SK-N-SH (cell line): ENCODE results near the gene F2RL2. TPM values are rescaled to one million over a fixed set of nuclear protein-coding genes. Genes with fewer than 3 reads are reported as not detected.

Experiments used
- CTCF ChIA-PET: fragments of 300-600, 350-600 bp; formaldehyde crosslinking; extraction: SDS; loops from one replicate; lab custom pipeline; 2021; lab: Yijun Ruan, JAX
- POLR2A ChIA-PET: fragments of 350-600 bp; sonication (Branson Sonifier 250); formaldehyde crosslinking; extraction: SDS; loops from one replicate; lab custom pipeline; 2020; ENCODE audit warnings: antibody characterized with exemption, inconsistent platforms; lab: Yijun Ruan, JAX
- DNase-seq: peaks from one replicate; pipeline ENCODE4 v3.0.0; 2012
- H2AFZ ChIP-seq: fragments of 200-600 bp; sonication (generic); 2 replicates; pipeline ENCODE4 v1.8.1; 2016; ENCODE audit warnings: antibody characterized with exemption, mild to moderate bottlenecking, low read depth
- H3F3A ChIP-seq: fragments of 200-600 bp; sonication (generic); replicated peaks from 2 replicates; pipeline ENCODE3; 2016; ENCODE audit warnings: antibody characterized with exemption, mild to moderate bottlenecking; ENCODE audit not compliant: insufficient read depth
- H3K27ac ChIP-seq, 2 experiments: fragments of 200-500 bp in 1 of 2; fragments of 200-600 bp in 1 of 2; sonication (Bioruptor generic) in 1 of 2; sonication (generic), shearing (Covaris generic) in 1 of 2; 2 replicates each; pipeline versions ENCODE4 v1.5.1 to v1.6.1; 2014 to 2016; ENCODE audit warnings: low read depth in 2 of 2, inconsistent platforms in 1 of 2, low read length in 1 of 2, mild to moderate bottlenecking in 1 of 2, mixed read lengths in 1 of 2
- H3K27me3 ChIP-seq: fragments of 200-600 bp; sonication (generic), shearing (Covaris generic); 2 replicates; pipeline ENCODE4 v1.6.1; 2016; ENCODE audit warnings: mixed run types; ENCODE audit not compliant: insufficient read depth
- H3K36me3 ChIP-seq, 2 experiments: fragments of 200-500 bp in 1 of 2; fragments of 200-600 bp in 1 of 2; sonication (Bioruptor generic) in 1 of 2; sonication (generic) in 1 of 2; replicated peaks in 1 of 2; 2 replicates each; pipeline versions ENCODE3 to v1.5.1; 2014 to 2016; ENCODE audit warnings: low read length in 1 of 2, mild to moderate bottlenecking in 1 of 2; ENCODE audit not compliant: insufficient read depth in 2 of 2, control insufficient read depth in 1 of 2
- H3K4me1 ChIP-seq, 2 experiments: fragments of 200-500 bp in 1 of 2; fragments of 200-600 bp in 1 of 2; sonication (Bioruptor generic) in 1 of 2; sonication (generic), shearing (Covaris generic) in 1 of 2; 2 replicates each; pipeline versions ENCODE4 v1.5.1 to v1.6.1; 2014 to 2016; ENCODE audit warnings: low read depth in 1 of 2, low read length in 1 of 2, mixed run types in 1 of 2; ENCODE audit not compliant: insufficient read depth in 2 of 2, control insufficient read depth in 1 of 2
- H3K4me2 ChIP-seq: fragments of 200-600 bp; sonication (generic), shearing (Covaris generic); 2 replicates; pipeline ENCODE4 v1.6.1; 2017; ENCODE audit warnings: mixed run types
- H3K4me3 ChIP-seq, 2 experiments: fragments of 200-500 bp in 1 of 2; fragments of 200-600 bp in 1 of 2; sonication (Bioruptor generic) in 1 of 2; sonication (generic), shearing (Covaris generic) in 1 of 2; 2 replicates each; pipeline versions ENCODE4 v1.5.1 to v1.8.1; 2014 to 2016; ENCODE audit warnings: low read depth in 2 of 2, inconsistent platforms in 1 of 2, low read length in 1 of 2, mild to moderate bottlenecking in 1 of 2, mixed read lengths in 1 of 2, moderate library complexity in 1 of 2
- H3K79me2 ChIP-seq: fragments of 200-600 bp; sonication (generic); 2 replicates; pipeline ENCODE4 v1.8.1; 2017; ENCODE audit warnings: mild to moderate bottlenecking; ENCODE audit not compliant: insufficient read depth
- H3K9ac ChIP-seq: fragments of 200-600 bp; sonication (generic); 2 replicates; pipeline ENCODE4 v1.6.1; 2017; ENCODE audit warnings: mixed run types
- H3K9me2 ChIP-seq: fragments of 200-600 bp; sonication (generic); 2 replicates; pipeline ENCODE4 v1.6.1; 2017; ENCODE audit warnings: mixed run types
- H3K9me3 ChIP-seq: fragments of 200-600 bp; sonication (generic); 2 replicates; pipeline ENCODE4 v1.6.1; 2017; ENCODE audit warnings: mixed run types, mild to moderate bottlenecking, moderate library complexity
- H4K20me1 ChIP-seq: fragments of 200-600 bp; sonication (generic); 2 replicates; pipeline ENCODE4 v1.6.1; 2017; ENCODE audit warnings: mild to moderate bottlenecking, mixed run types; ENCODE audit not compliant: insufficient read depth
- CTCF ChIP-seq: fragments of 200-600 bp; sonication (generic); IDR thresholded peaks from 2 replicates; pipeline ENCODE4 v1.6.1; 2017; ENCODE audit warnings: antibody characterized with exemption, mild to moderate bottlenecking, moderate library complexity
- ELF1 ChIP-seq: IDR thresholded peaks from 2 replicates; pipeline ENCODE4 v1.4.0; 2012
- EP300 ChIP-seq, 2 experiments: IDR thresholded peaks; 2 replicates each; pipeline versions ENCODE4 v1.4.0 to v1.6.1; 2012; ENCODE audit warnings: borderline replicate concordance in 1 of 2, low read depth in 1 of 2, low read length in 1 of 2
- EZH2phosphoT487 ChIP-seq: fragments of 200-600 bp; sonication (generic); IDR thresholded peaks from 2 replicates; pipeline ENCODE4 v1.6.1; 2017; ENCODE audit warnings: low read depth, mixed run types, mild to moderate bottlenecking, antibody characterized with exemption, moderate library complexity, borderline replicate concordance
- FOXM1 ChIP-seq: IDR thresholded peaks from 2 replicates; pipeline ENCODE4 v1.4.0; 2012; ENCODE audit warnings: low read depth, mild to moderate bottlenecking
- GABPA ChIP-seq: IDR thresholded peaks from 2 replicates; pipeline ENCODE4 v1.4.0; 2012; ENCODE audit warnings: low read depth, mild to moderate bottlenecking
- JUND ChIP-seq: IDR thresholded peaks from 2 replicates; pipeline ENCODE4 v1.4.0; 2012
- MEF2A ChIP-seq: IDR thresholded peaks from 2 replicates; pipeline ENCODE4 v1.4.0; 2012; ENCODE audit warnings: low read depth, borderline replicate concordance
- NFIC ChIP-seq: IDR thresholded peaks from 2 replicates; pipeline ENCODE4 v1.4.0; 2012; ENCODE audit warnings: borderline replicate concordance
- PBX3 ChIP-seq: IDR thresholded peaks from 2 replicates; pipeline ENCODE4; 2012
- RAD21 ChIP-seq: IDR thresholded peaks from 2 replicates; pipeline ENCODE4 v1.6.1; 2012; ENCODE audit warnings: mild to moderate bottlenecking, low read length
- RCOR1 ChIP-seq: fragments of 150-350 bp; IDR thresholded peaks from 2 replicates; pipeline ENCODE4 v1.6.1; 2017; ENCODE audit warnings: antibody characterized with exemption, low read length
- RXRA ChIP-seq: IDR thresholded peaks from 2 replicates; pipeline ENCODE4 v1.4.0; 2012; ENCODE audit warnings: low read depth, mild to moderate bottlenecking, borderline replicate concordance
- TAF1 ChIP-seq: IDR thresholded peaks from 2 replicates; pipeline ENCODE4 v1.6.1; 2012; ENCODE audit warnings: low read depth, mild to moderate bottlenecking, low read length, moderate library complexity, borderline replicate concordance
- TCF12 ChIP-seq: IDR thresholded peaks from 2 replicates; pipeline ENCODE4 v1.4.0; 2012
- USF1 ChIP-seq: IDR thresholded peaks from 2 replicates; pipeline ENCODE4 v1.4.0; 2012; ENCODE audit warnings: low read depth, borderline replicate concordance
- USF2 ChIP-seq: fragments of 150-350 bp; IDR thresholded peaks from 2 replicates; pipeline ENCODE4 v1.6.1; 2017; ENCODE audit warnings: antibody characterized with exemption, low read length, low read depth, borderline replicate concordance
- YY1 ChIP-seq: IDR thresholded peaks from 2 replicates; pipeline ENCODE4 v1.4.0; 2012; ENCODE audit warnings: low read depth, mild to moderate bottlenecking
- WGBS: methylation state at CpG from one replicate; pipeline ENCODE4 v1.1.6; 2017; ENCODE audit warnings: low lambda C conversion rate; 5-methylcytosine and 5-hydroxymethylcytosine counted together
- polyA plus RNA-seq, 3 experiments: library from polyadenylated mRNA; depleted of rRNA; stranded (reverse); fragments of >200 nt; gene quantifications; 2 replicates each; pipeline ENCODE4 v1.2.3, GENCODE V29; 2012

The F2RL2 gene
- polyA plus RNA-seq, 1 of the 3 experiments (the other 2 are of a cell fraction): 29.4 TPM

- TF ChIP-seq TAF1 (peak; percentile 54; the same call in 1 of the 2 replicates), EZH2phosphoT487 (no peak), RAD21 (no peak), ELF1 (no peak), JUND (peak; percentile 21), RXRA (no peak), YY1 (no peak), MEF2A (no peak), GABPA (no peak)
Measured at GRCh38 chr5:76622973-76623596, at the start of gene F2RL2 (continued).

- Histone ChIP-seq H3K4me1 (no peaks in the 10 kb centered on the region), H3K27ac (no peak overlapping the region), H3K4me3 (no peak overlapping the region), H3K27me3 (no peaks in the 10 kb centered on the region), H3K36me3 (no peaks in the 10 kb centered on the region), H2AFZ (no peak overlapping the region), H4K20me1 (no peaks in the 10 kb centered on the region), H3K9me2 (no peaks in the 10 kb centered on the region), H3K9me3 (no peaks in the 10 kb centered on the region), H3K79me2 (no peaks in the 10 kb centered on the region), H3K9ac (no peak overlapping the region), H3F3A (no peaks in the 10 kb centered on the region), H3K4me2 (no peak overlapping the region)
- CTCF ChIA-PET: no interaction called here
- TF ChIP-seq TAF1 (no peak), CTCF (no peak), USF1 (no peak), RCOR1 (no peak), USF2 (no peak), YY1 (no peak), EP300 (IDR thresholded peaks at IDR 0.05; ENCODE audit: borderline replicate concordance in 1 of 2, low read depth in 1 of 2, low read length in 1 of 2) (no peak), FOXM1 (no peak), MEF2A (no peak), JUND (no peak), PBX3 (no peak), ELF1 (no peak), GABPA (no peak), TCF12 (no peak), NFIC (no peak)
- WGBS: 82% methylated on average over 2 of the region's 2 CpGs
- DNase-seq: no peak
- POLR2A ChIA-PET: no interaction called here
Measured at GRCh38 chr5:76672242-76672641, 49.0 kb upstream of the F2RL2 start.
